Endothelial cell of umbilical vein (primary cell): ENCODE measurements around the gene RBMS1.

ENCODE experiments used
- EZH2 ChIP-seq: IDR thresholded peaks from 2 replicates; pipeline ENCODE4 v1.6.1; 2012; ENCODE audit warnings: borderline replicate concordance, low read depth, mild to moderate bottlenecking, moderate library complexity, low read length, inconsistent platforms; ENCODE audit not compliant: severe bottlenecking
- FOS ChIP-seq: IDR thresholded peaks from 2 replicates; pipeline ENCODE4 v1.6.1; 2011; ENCODE audit warnings: mild to moderate bottlenecking, low read length, moderate library complexity, borderline replicate concordance; ENCODE audit not compliant: insufficient read depth
- GATA2 ChIP-seq: IDR thresholded peaks from 2 replicates; pipeline ENCODE4 v1.7.0; 2011; ENCODE audit warnings: low read depth, mild to moderate bottlenecking, moderate library complexity, mixed read lengths, low read length; ENCODE audit not compliant: insufficient read length, insufficient read depth
- POLR2A ChIP-seq: IDR thresholded peaks from 2 replicates; pipeline ENCODE4 v1.6.1; 2012; ENCODE audit warnings: low read depth, mild to moderate bottlenecking, control low read depth, low read length
- POLR2AphosphoS5 ChIP-seq: IDR thresholded peaks from 2 replicates; pipeline ENCODE4 v1.6.1; 2012; ENCODE audit warnings: low read depth, mild to moderate bottlenecking, control low read depth, low read length, moderate library complexity; ENCODE audit not compliant: insufficient read depth
- TF ChIP-seq, protein P1 (sequence below), 2 donors: IDR thresholded peaks; 1 replicate in 1 of 2; 2 replicates in 1 of 2; pipeline ENCODE4 v1.5.1; 2011; ENCODE audit warnings: low read length in 2 of 2, mild to moderate bottlenecking in 2 of 2, moderate library complexity in 2 of 2, control low read depth in 1 of 2, inconsistent platforms in 1 of 2, low read depth in 1 of 2; ENCODE audit not compliant: insufficient read depth in 1 of 2; ENCODE audit errors: extremely low read depth in 1 of 2
- TF ChIP-seq, protein P2 (sequence below): IDR thresholded peaks from 2 replicates; pipeline ENCODE4 v1.6.1; 2011; ENCODE audit not compliant: insufficient read depth, insufficient read length

DNA sequence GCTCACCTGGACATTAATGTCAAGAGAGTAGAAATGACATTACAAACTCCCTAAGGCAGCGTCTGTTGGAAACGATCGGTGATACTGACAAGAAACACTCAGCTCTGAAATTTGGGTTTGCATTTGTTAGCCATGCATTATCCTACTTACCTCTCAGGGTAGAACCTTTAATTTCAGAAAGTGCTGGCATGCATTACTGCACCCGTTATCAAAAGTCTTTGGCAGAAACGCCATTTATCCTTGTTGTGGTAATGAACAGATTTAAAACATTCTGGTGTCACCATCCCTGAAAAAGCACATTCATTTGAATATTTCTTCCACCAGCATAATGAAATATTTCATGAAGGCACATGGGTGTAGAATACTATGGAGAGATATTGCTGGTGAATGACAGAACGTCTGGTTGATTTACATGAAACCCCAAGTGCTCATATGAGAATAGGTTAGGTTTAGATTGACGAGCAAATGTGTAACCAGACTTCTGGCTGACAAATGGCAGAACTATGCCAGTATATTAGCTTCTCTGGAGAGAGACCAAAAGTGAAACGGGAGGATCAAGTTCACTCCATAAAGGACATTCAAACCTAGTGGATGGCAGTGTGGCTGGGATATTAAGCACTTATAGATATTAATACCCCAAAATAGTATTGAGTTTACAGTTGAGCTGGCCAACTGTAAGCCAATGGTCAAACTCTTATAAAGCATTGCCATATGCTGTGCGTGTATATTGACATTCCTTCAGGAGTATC, 240.0 kb downstream of the RBMS1 start:
- TF ChIP-seq, protein P1, sequence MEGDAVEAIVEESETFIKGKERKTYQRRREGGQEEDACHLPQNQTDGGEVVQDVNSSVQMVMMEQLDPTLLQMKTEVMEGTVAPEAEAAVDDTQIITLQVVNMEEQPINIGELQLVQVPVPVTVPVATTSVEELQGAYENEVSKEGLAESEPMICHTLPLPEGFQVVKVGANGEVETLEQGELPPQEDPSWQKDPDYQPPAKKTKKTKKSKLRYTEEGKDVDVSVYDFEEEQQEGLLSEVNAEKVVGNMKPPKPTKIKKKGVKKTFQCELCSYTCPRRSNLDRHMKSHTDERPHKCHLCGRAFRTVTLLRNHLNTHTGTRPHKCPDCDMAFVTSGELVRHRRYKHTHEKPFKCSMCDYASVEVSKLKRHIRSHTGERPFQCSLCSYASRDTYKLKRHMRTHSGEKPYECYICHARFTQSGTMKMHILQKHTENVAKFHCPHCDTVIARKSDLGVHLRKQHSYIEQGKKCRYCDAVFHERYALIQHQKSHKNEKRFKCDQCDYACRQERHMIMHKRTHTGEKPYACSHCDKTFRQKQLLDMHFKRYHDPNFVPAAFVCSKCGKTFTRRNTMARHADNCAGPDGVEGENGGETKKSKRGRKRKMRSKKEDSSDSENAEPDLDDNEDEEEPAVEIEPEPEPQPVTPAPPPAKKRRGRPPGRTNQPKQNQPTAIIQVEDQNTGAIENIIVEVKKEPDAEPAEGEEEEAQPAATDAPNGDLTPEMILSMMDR (IDR thresholded peaks at IDR 0.05; ENCODE audit: extremely low read depth in 1 of 2, insufficient read depth in 1 of 2, low read depth in 1 of 2, low read length in 2 of 2) = no peak
- TF ChIP-seq, protein P2, sequence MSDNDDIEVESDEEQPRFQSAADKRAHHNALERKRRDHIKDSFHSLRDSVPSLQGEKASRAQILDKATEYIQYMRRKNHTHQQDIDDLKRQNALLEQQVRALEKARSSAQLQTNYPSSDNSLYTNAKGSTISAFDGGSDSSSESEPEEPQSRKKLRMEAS = no peak
- TF ChIP-seq POLR2A (no peak), EZH2 (no peak), GATA2 (no peak), FOS (no peak), POLR2AphosphoS5 (no peak)
